GM21526 (cell line): ENCODE measurements around the gene PIK3R5.

ENCODE experiments used
- ATAC-seq: cut with Tn5 transposase; IDR thresholded peaks from one replicate; pipeline ENCODE4 v1.9.1; 2021; ENCODE audit warnings: moderate library complexity; ENCODE audit not compliant: unreplicated experiment, low FRiP score

Gene PIK3R5

GRCh38 chr17:8883353-8883752 lies 82.2 kb downstream of the PIK3R5 start:
- no peak for ATAC-seq

- no peak for ATAC-seq
Observed at GRCh38 chr17:8881606-8882005, 83.9 kb downstream of the PIK3R5 start.

- no peak for ATAC-seq
Observed at GRCh38 chr17:8880466-8880865, 85.0 kb downstream of the PIK3R5 start.

GRCh38 chr17:8879410-8879809 lies 86.1 kb downstream of the PIK3R5 start:
- no peak for ATAC-seq

- ATAC-seq, result no peak
Observed at GRCh38 chr17:8877984-8878383, 87.5 kb downstream of the PIK3R5 start.

- ATAC-seq, result no peak
Observed at GRCh38 chr17:8875957-8876356, 89.5 kb downstream of the PIK3R5 start.

GRCh38 chr17:8875436-8875835 lies 90.1 kb downstream of the PIK3R5 start:
- ATAC-seq, result no peak

GRCh38 chr17:8873801-8874715 lies 91.4 kb downstream of the PIK3R5 start:
- ATAC-seq, result no peak

- ATAC-seq, result no peak
Observed at GRCh38 chr17:8872705-8873435, 92.6 kb downstream of the PIK3R5 start.

GRCh38 chr17:8872036-8872704 lies 93.3 kb downstream of the PIK3R5 start:
- ATAC-seq, result no peak

- no peak for ATAC-seq
Observed at GRCh38 chr17:8871081-8871581, 94.4 kb downstream of the PIK3R5 start.

GRCh38 chr17:8870406-8871040 lies 95.0 kb downstream of the PIK3R5 start:
- ATAC-seq, result no peak

GRCh38 chr17:8869114-8869815 lies 96.2 kb downstream of the PIK3R5 start:
- ATAC-seq, result no peak

GRCh38 chr17:8868529-8868951 lies 97.0 kb downstream of the PIK3R5 start:
- ATAC-seq, result no peak

- ATAC-seq, result no peak
Observed at GRCh38 chr17:8868092-8868491, 97.4 kb downstream of the PIK3R5 start.

- ATAC-seq, result no peak
Observed at GRCh38 chr17:8867361-8867981, 98.0 kb downstream of the PIK3R5 start, which contains the start of gene PIK3R6. Gene PIK3R6 (minus strand): TSS chr17:8867674. CDS start chr17:8849794, 17,880 bp downstream.

- no peak for ATAC-seq
Observed at GRCh38 chr17:8865811-8866210, 99.7 kb downstream of the PIK3R5 start.

- no peak for ATAC-seq
Observed at GRCh38 chr17:8865385-8865784, 100.1 kb downstream of the PIK3R5 start.
